A549 (cell line): ENCODE data around the gene ZNF438. TPM values are rescaled to one million over a fixed set of nuclear protein-coding genes. Genes with fewer than 3 reads are reported as not detected.

Experiments used
- ATAC-seq, 2 experiments: fragments of 200-7000 bp in 1 of 2; fragments of >200 bp in 1 of 2; cut with Nextera tagmentation in 1 of 2; cut with Tn5 transposase in 1 of 2; 3 replicates each; pipeline versions ENCODE4 v1.8.0 to v1.9.1; 2018 to 2020; ENCODE audit warnings: mild to moderate bottlenecking in 1 of 2, moderate library complexity in 1 of 2
- CTCF ChIA-PET: fragments of 300-600 bp; sonication (Branson Sonifier 250); formaldehyde crosslinking; extraction: SDS; loops from one replicate; lab custom pipeline; 2021; ENCODE audit warnings: antibody characterized with exemption, inconsistent platforms; lab: Yijun Ruan, JAX
- POLR2A ChIA-PET: fragments of 350-600 bp; formaldehyde crosslinking; extraction: SDS; loops from one replicate; lab custom pipeline; 2021; ENCODE audit warnings: antibody characterized with exemption, inconsistent platforms; lab: Yijun Ruan, JAX
- DNase-seq, 2 experiments: peaks; one replicate each; pipeline versions ENCODE4 v3.0.0 to v3.0.0-alpha.2; 2011 to 2016; ENCODE audit warnings: low read depth in 1 of 2, low spot score in 1 of 2
- FAIRE-seq: peaks from 2 replicates; lab custom pipeline; 2011; peaks lifted over from hg19 to GRCh38; lab: Jason Lieb, UNC
- H3K27ac ChIP-seq, 2 experiments: fragments of >200 bp; sonication (Bioruptor Twin); formaldehyde crosslinking; 3 replicates each; pipeline ENCODE4 v1.5.1; 2016 to 2017
- H3K4me1 ChIP-seq: fragments of >200 bp; sonication (Bioruptor Twin); formaldehyde crosslinking; 3 replicates; pipeline ENCODE4 v1.6.1; 2016
- H3K4me2 ChIP-seq: fragments of >200 bp; sonication (Bioruptor Twin); formaldehyde crosslinking; 3 replicates; pipeline ENCODE4 v1.6.1; 2016
- H3K4me3 ChIP-seq: fragments of >200 bp; sonication (Bioruptor Twin); formaldehyde crosslinking; 3 replicates; pipeline ENCODE4 v1.5.1; 2016
- H3K9me3 ChIP-seq: fragments of >200 bp; sonication (Bioruptor Twin); formaldehyde crosslinking; 3 replicates; pipeline ENCODE4 v1.6.1; 2016
- ATOH8 ChIP-seq: fragments of 250-450 bp; sonication (Bioruptor Pico); IDR thresholded peaks from 2 replicates; pipeline ENCODE4 v1.5.0; 2020; ENCODE audit warnings: low read depth, mild to moderate bottlenecking, moderate library complexity
- BCL3 ChIP-seq: fragments of >200 bp; sonication (Bioruptor Twin); formaldehyde crosslinking; IDR thresholded peaks from 3 replicates; pipeline ENCODE4 v1.6.1; 2016
- CBX8 ChIP-seq: fragments of 200-600 bp; sonication (generic); IDR thresholded peaks from 2 replicates; pipeline ENCODE4 v1.6.1; 2016
- CEBPB ChIP-seq, 2 experiments: fragments of >200 bp in 1 of 2; sonication (Bioruptor Twin) in 1 of 2; formaldehyde crosslinking in 1 of 2; IDR thresholded peaks; 2 replicates each; pipeline ENCODE4 v1.6.1; 2012 to 2016
- CHD2 ChIP-seq: fragments of 150-350 bp; IDR thresholded peaks from 2 replicates; pipeline ENCODE4 v1.6.1; 2014; ENCODE audit warnings: low read length; ENCODE audit not compliant: partially characterized antibody
- CHD4 ChIP-seq: fragments of 200-600 bp; sonication (generic); IDR thresholded peaks from 2 replicates; pipeline ENCODE4 v1.6.1; 2016; ENCODE audit warnings: antibody characterized with exemption, mild to moderate bottlenecking, borderline replicate concordance
- EHF ChIP-seq: fragments of 250-450 bp; sonication (Bioruptor Pico); IDR thresholded peaks from 2 replicates; pipeline ENCODE4 v1.5.0; 2020; ENCODE audit warnings: mild to moderate bottlenecking
- EHMT2 ChIP-seq: fragments of 200-600 bp; sonication (generic); IDR thresholded peaks from 2 replicates; pipeline ENCODE4 v1.6.1; 2016; ENCODE audit warnings: antibody characterized with exemption, low read depth, mild to moderate bottlenecking, moderate library complexity
- EP300 ChIP-seq, 2 experiments: fragments of >200 bp; sonication (Bioruptor Twin); formaldehyde crosslinking; IDR thresholded peaks; 2 replicates in 1 of 2; 3 replicates in 1 of 2; pipeline ENCODE4 v1.6.1; 2016 to 2017
- FOSB ChIP-seq: fragments of 250-450 bp; sonication (Bioruptor Pico); IDR thresholded peaks from 2 replicates; pipeline ENCODE4 v1.5.0; 2020; ENCODE audit warnings: mild to moderate bottlenecking, moderate library complexity
- HOXA7 ChIP-seq: fragments of 250-450 bp; sonication (Bioruptor Pico); IDR thresholded peaks from 2 replicates; pipeline ENCODE4 v1.5.0; 2020; ENCODE audit warnings: mild to moderate bottlenecking, moderate library complexity
- JUN ChIP-seq, 2 experiments: fragments of >200 bp; sonication (Bioruptor Twin); formaldehyde crosslinking; IDR thresholded peaks; 2 replicates in 1 of 2; 3 replicates in 1 of 2; pipeline ENCODE4 v1.6.1; 2016 to 2017
- JUNB ChIP-seq: fragments of >200 bp; sonication (Bioruptor Twin); formaldehyde crosslinking; IDR thresholded peaks from 2 replicates; pipeline ENCODE4 v1.6.1; 2016
- MAFK ChIP-seq: fragments of 450-650 bp; IDR thresholded peaks from 2 replicates; pipeline ENCODE4 v1.6.1; 2014; ENCODE audit not compliant: partially characterized antibody
- MAZ ChIP-seq: fragments of 150-350 bp; IDR thresholded peaks from 2 replicates; pipeline ENCODE4 v1.6.1; 2014; ENCODE audit warnings: antibody characterized with exemption, low read depth, low read length, borderline replicate concordance
- PHF8 ChIP-seq: fragments of 200-600 bp; sonication (generic); IDR thresholded peaks from 2 replicates; pipeline ENCODE4 v1.6.1; 2016; ENCODE audit warnings: low read depth, mild to moderate bottlenecking, antibody characterized with exemption, moderate library complexity, borderline replicate concordance
- RARB ChIP-seq: fragments of 250-450 bp; sonication (Bioruptor Pico); IDR thresholded peaks from 2 replicates; pipeline ENCODE4 v1.8.0; 2021; ENCODE audit warnings: mild to moderate bottlenecking, moderate library complexity
- RCOR1 ChIP-seq: fragments of 150-350 bp; IDR thresholded peaks from 2 replicates; pipeline ENCODE4 v1.6.1; 2014; ENCODE audit warnings: antibody characterized with exemption, low read length, low read depth
- RNF2 ChIP-seq: fragments of 200-600 bp; sonication (generic); IDR thresholded peaks from 2 replicates; pipeline ENCODE4 v1.6.1; 2016; ENCODE audit warnings: low read depth, mild to moderate bottlenecking, antibody characterized with exemption, moderate library complexity, borderline replicate concordance
- SMC3 ChIP-seq: fragments of >200 bp; sonication (Bioruptor Twin); formaldehyde crosslinking; IDR thresholded peaks from 3 replicates; pipeline ENCODE4 v1.6.1; 2018; ENCODE audit warnings: inconsistent platforms
- TFCP2L1 ChIP-seq: fragments of 250-450 bp; sonication (Bioruptor Pico); IDR thresholded peaks from 2 replicates; pipeline ENCODE4 v1.5.0; 2021; ENCODE audit warnings: mild to moderate bottlenecking
- TP53 ChIP-seq: fragments of 250-450 bp; sonication (Bioruptor Pico); IDR thresholded peaks from 2 replicates; pipeline ENCODE4 v1.5.0; 2021; ENCODE audit warnings: mild to moderate bottlenecking, moderate library complexity
- USF2 ChIP-seq: fragments of 450-650 bp; IDR thresholded peaks from 2 replicates; pipeline ENCODE4 v1.6.1; 2014; ENCODE audit warnings: antibody characterized with exemption
- WGBS: methylation state at CpG from one replicate; pipeline ENCODE4 v1.1.6; 2017; ENCODE audit errors: missing lambda C conversion rate; 5-methylcytosine and 5-hydroxymethylcytosine counted together
- polyA plus RNA-seq, 4 experiments: library from polyadenylated mRNA; depleted of rRNA in 3 of 4; stranded (reverse); fragments of >200 nt; fragmentation: RNase III in 1 of 4; extraction: RNeasy Plus Mini Kit Qiagen cat#74134 plus additional on column Dnase treatment in 1 of 4; gene quantifications; 2 replicates in 3 of 4; 3 replicates in 1 of 4; pipeline ENCODE4 v1.2.3, GENCODE V29; 2011 to 2017
- TF ChIP-seq, protein P1 (sequence below): fragments of 150-350 bp; IDR thresholded peaks from 2 replicates; pipeline ENCODE4 v1.6.1; 2014; ENCODE audit warnings: low read depth, mild to moderate bottlenecking, low read length
- TF ChIP-seq, protein P2 (sequence below): fragments of >200 bp; sonication (Bioruptor Twin); formaldehyde crosslinking; IDR thresholded peaks from 3 replicates; pipeline ENCODE4 v1.5.1; 2016

The ZNF438 gene
- polyA plus RNA-seq, 2 of the 4 experiments (the other 2 are of a cell fraction): 2.2 to 4.5 TPM

DNA sequence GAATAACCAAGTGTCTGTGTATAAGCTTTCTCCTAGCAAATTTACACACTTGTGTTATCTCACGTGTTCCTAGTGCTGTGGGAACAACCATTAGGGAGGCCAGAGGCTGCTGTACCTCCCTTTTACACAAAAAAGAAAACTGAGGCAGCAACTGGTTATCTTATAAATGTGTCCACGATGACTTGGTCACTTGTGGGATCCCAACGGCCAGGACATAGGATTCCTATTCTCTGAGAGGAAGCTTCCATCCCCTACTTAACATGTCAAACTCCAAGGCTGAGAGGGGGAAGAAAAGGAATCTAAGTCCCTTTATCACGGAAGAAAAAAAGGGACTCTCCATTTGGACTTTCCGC, 484 bp downstream of the ZNF438 start:
- ATAC-seq (no peak; a peak in 1 of 6 replicates), DNase-seq (no peak), FAIRE-seq (no peak)
- H3K4me2 ChIP-seq: peak overlapping the region; percentile 81
- H3K4me1 ChIP-seq: peaks cover 5% of the 10 kb centered on the region; the same call in 1 of the 3 replicates
- CTCF ChIA-PET: interaction anchor here (0.7 to 2.8 kb wide), 9 partner anchors 8 to 583 kb away, joined by 3 to 6 read pairs (median 4); no protein-coding TSS in a partner anchor
- peak overlapping the region; percentile 95 to 97 for H3K27ac ChIP-seq
- POLR2A ChIA-PET: interaction anchor here (0.6 to 1.4 kb wide), 20 partner anchors 9 to 783 kb away, joined by 3 to 16 read pairs (median 4); partner anchors contain the start of gene ZEB1
- no peaks in the 10 kb centered on the region for H3K9me3 ChIP-seq
- 0 out of 5 replicates have a peak, but pooled peaks of 1 of the 2 experiments have one; percentile 4 for TF ChIP-seq JUN (IDR thresholded peaks at IDR 0.05)
- TF ChIP-seq, protein P1, sequence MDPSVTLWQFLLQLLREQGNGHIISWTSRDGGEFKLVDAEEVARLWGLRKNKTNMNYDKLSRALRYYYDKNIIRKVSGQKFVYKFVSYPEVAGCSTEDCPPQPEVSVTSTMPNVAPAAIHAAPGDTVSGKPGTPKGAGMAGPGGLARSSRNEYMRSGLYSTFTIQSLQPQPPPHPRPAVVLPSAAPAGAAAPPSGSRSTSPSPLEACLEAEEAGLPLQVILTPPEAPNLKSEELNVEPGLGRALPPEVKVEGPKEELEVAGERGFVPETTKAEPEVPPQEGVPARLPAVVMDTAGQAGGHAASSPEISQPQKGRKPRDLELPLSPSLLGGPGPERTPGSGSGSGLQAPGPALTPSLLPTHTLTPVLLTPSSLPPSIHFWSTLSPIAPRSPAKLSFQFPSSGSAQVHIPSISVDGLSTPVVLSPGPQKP: no peak
- 16% methylated on average over 5 of the region's 5 CpGs for WGBS
- H3K4me3 ChIP-seq: peak overlapping the region; percentile 63

DNA sequence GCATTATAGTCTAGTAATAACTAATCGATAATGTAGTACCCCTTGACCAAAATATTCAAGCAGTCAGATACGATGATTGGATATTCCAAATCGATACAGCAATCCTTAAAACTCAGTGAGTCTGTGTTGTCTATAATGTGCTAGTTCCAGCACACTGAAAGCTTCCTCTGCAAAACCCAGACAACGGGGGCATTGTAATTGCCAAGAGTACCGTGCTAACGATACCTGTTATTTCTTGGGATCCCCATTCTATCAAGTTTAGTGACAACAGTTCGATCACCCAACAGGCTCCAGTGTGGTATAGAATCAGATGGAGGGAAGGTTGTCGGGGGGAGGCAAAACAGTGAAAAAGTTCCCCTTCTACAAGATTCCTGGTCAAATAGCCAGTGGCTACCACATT, 865 bp downstream of the ZNF438 start:
- H3K4me2 ChIP-seq: peak overlapping the region; percentile 81
- H3K9me3 ChIP-seq: no peaks in the 10 kb centered on the region
- ATAC-seq (no peak), FAIRE-seq (no peak), DNase-seq (no peak)
- peak overlapping the region; percentile 63 for H3K4me3 ChIP-seq
- 94% methylated on average over 8 of the region's 8 CpGs for WGBS
- CTCF ChIA-PET: interaction anchor here (0.6 to 2.8 kb wide), 6 partner anchors 8 to 206 kb away, joined by 3 to 6 read pairs (median 5); no protein-coding TSS in a partner anchor
- peak overlapping the region; percentile 95 to 97 for H3K27ac ChIP-seq
- H3K4me1 ChIP-seq: peaks cover 5% of the 10 kb centered on the region; the same call in 1 of the 3 replicates
- POLR2A ChIA-PET: no interaction called here
- TF ChIP-seq EHMT2 (no peak), PHF8 (no peak), FOSB (CRISPR knock-in tag) (no peak), ATOH8 (no peak), MAFK (no peak), JUNB (no peak), EP300 (IDR thresholded peaks at IDR 0.05) (no peak), RARB (CRISPR knock-in tag) (no peak), SMC3 (no peak), CHD4 (no peak), CEBPB (IDR thresholded peaks at IDR 0.05) (no peak)

GRCh38 chr10:31030260-31030659, 1.4 kb downstream of the ZNF438 start:
- POLR2A ChIA-PET: no interaction called here
- DNase-seq (no peak), FAIRE-seq (no peak), ATAC-seq (no peak)
- Histone ChIP-seq H3K4me3 (no peak overlapping the region), H3K4me1 (peaks cover 5% of the 10 kb centered on the region; the same call in 1 of the 3 replicates), H3K27ac (no peak overlapping the region), H3K9me3 (no peaks in the 10 kb centered on the region), H3K4me2 (no peak overlapping the region; the same call in 2 of the 3 replicates)
- no peak for TF ChIP-seq EHF (CRISPR knock-in tag)
- TF ChIP-seq TP53: no peak
- no peak for TF ChIP-seq USF2
- TF ChIP-seq CBX8: no peak
- no peak for TF ChIP-seq BCL3
- TF ChIP-seq CEBPB (IDR thresholded peaks at IDR 0.05): no peak
- TF ChIP-seq MAZ: no peak
- no peak for TF ChIP-seq RNF2
- no peak for TF ChIP-seq JUNB
- no peak for TF ChIP-seq EP300 (IDR thresholded peaks at IDR 0.05)
- TF ChIP-seq, protein P2, sequence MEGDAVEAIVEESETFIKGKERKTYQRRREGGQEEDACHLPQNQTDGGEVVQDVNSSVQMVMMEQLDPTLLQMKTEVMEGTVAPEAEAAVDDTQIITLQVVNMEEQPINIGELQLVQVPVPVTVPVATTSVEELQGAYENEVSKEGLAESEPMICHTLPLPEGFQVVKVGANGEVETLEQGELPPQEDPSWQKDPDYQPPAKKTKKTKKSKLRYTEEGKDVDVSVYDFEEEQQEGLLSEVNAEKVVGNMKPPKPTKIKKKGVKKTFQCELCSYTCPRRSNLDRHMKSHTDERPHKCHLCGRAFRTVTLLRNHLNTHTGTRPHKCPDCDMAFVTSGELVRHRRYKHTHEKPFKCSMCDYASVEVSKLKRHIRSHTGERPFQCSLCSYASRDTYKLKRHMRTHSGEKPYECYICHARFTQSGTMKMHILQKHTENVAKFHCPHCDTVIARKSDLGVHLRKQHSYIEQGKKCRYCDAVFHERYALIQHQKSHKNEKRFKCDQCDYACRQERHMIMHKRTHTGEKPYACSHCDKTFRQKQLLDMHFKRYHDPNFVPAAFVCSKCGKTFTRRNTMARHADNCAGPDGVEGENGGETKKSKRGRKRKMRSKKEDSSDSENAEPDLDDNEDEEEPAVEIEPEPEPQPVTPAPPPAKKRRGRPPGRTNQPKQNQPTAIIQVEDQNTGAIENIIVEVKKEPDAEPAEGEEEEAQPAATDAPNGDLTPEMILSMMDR: no peak
- no peak for TF ChIP-seq TFCP2L1 (CRISPR knock-in tag)
- TF ChIP-seq SMC3: no peak
- TF ChIP-seq CHD2: no peak
- TF ChIP-seq MAFK: no peak
- no peak for TF ChIP-seq HOXA7 (CRISPR knock-in tag)
- TF ChIP-seq RCOR1: no peak
- no peak for TF ChIP-seq CHD4
- CTCF ChIA-PET: interaction anchor here (0.6 to 2.8 kb wide), 7 partner anchors 11 to 1402 kb away, joined by 3 to 6 read pairs (median 5); no protein-coding TSS in a partner anchor
- 92% methylated on average over 8 of the region's 8 CpGs for WGBS
